Natural killer cell (primary cell): Measurements from ENCODE around the gene IGF2R. TPM values are rescaled to one million over a fixed set of nuclear protein-coding genes. Genes with fewer than 3 reads are reported as not detected.
"Not testable (repeated sequence)": the region's sequence is repeated elsewhere in the genome, so short reads cannot be mapped to it uniquely, and the experiment has no call there.

ENCODE experiments used
- ATAC-seq, 3 donors: fragments of 150-1000 bp in 2 of 3; fragments of 200-7000 bp in 1 of 3; cut with Tn5 transposase; 1 replicate in 1 of 3; 2 replicates in 2 of 3; pipeline ENCODE4 v1.10.0; 2021; ENCODE audit warnings: mild to moderate bottlenecking in 2 of 3, moderate library complexity in 2 of 3
- DNase-seq, 2 donors: peaks; one replicate each; pipeline versions ENCODE4 v3.0.0 to v3.0.0-alpha.2; 2013 to 2021; ENCODE audit warnings: mixed read lengths in 1 of 2
- H3K27ac ChIP-seq: one replicate; pipeline ENCODE4 v1.5.1; 2013; ENCODE audit warnings: mild to moderate bottlenecking, low read length
- H3K27me3 ChIP-seq: one replicate; pipeline ENCODE4 v1.6.1; 2013; ENCODE audit warnings: low read length; ENCODE audit not compliant: control insufficient read depth, insufficient read depth
- H3K36me3 ChIP-seq: one replicate; pipeline ENCODE4 v1.6.1; 2013; ENCODE audit warnings: low read length; ENCODE audit not compliant: control insufficient read depth, insufficient read depth
- H3K4me1 ChIP-seq: one replicate; pipeline ENCODE4 v1.6.1; 2013; ENCODE audit warnings: low read length; ENCODE audit not compliant: control insufficient read depth, insufficient read depth
- H3K4me3 ChIP-seq: one replicate; pipeline ENCODE4 v1.5.1; 2013; ENCODE audit warnings: low read length
- H3K9me3 ChIP-seq: one replicate; pipeline ENCODE4 v1.6.1; 2013; ENCODE audit warnings: low read length; ENCODE audit not compliant: control insufficient read depth, insufficient read depth
- H3K27ac Mint-ChIP-seq, 2 donors: one replicate each; pipeline ENCODE4 v1.8.0; 2022; ENCODE audit warnings: mild to moderate bottlenecking in 2 of 2, mixed read lengths in 2 of 2, moderate library complexity in 1 of 2
- H3K27me3 Mint-ChIP-seq, 2 donors: one replicate each; pipeline ENCODE4 v1.8.0; 2022; ENCODE audit warnings: low read depth in 2 of 2, mixed read lengths in 2 of 2
- H3K36me3 Mint-ChIP-seq: one replicate; pipeline ENCODE4 v1.8.0; 2022; ENCODE audit warnings: mixed read lengths
- H3K4me1 Mint-ChIP-seq, 2 donors: one replicate each; pipeline ENCODE4 v1.8.0; 2022; ENCODE audit warnings: mixed read lengths in 2 of 2
- H3K4me3 Mint-ChIP-seq: one replicate; pipeline ENCODE4 v1.8.0; 2022; ENCODE audit warnings: mild to moderate bottlenecking, moderate library complexity, mixed read lengths
- H3K9me3 Mint-ChIP-seq, 2 donors: one replicate each; pipeline ENCODE4 v1.8.0; 2022; ENCODE audit warnings: mixed read lengths in 2 of 2
- CTCF ChIP-seq: fragments of 200-600 bp; IDR thresholded peaks from one replicate; pipeline ENCODE4 v1.8.0; 2022; ENCODE audit warnings: antibody characterized with exemption
- WGBS: methylation state at CpG from one replicate; pipeline ENCODE4 v1.1.7; 2013; ENCODE audit warnings: missing lambda C conversion rate; ENCODE audit not compliant: insufficient coverage; 5-methylcytosine and 5-hydroxymethylcytosine counted together
- intact Hi-C: fragments of 100-400 bp; cut with micrococcal nuclease; formaldehyde crosslinking; loops from one replicate; pipeline ENCODE4 v1.14.2; 2022
- total RNA-seq, 4 donors: library from RNA; stranded (reverse); fragments of 120-200 nt in 1 of 4; gene quantifications; one replicate each; pipeline versions ENCODE4 v1.2.3 to v1.2.4, GENCODE V29; 2013 to 2022

IGF2R gene
- total RNA-seq, 3 donors from 2014 or later (not counting 1 experiment from before 2014, with no cell fraction given): 208 to 282 (median 253) TPM

GRCh38 chr6:159997498-159998101, 28.7 kb downstream of the IGF2R start:
- H3K27ac ChIP-seq: no peak overlapping the region
- intact Hi-C loops: no loop called here
- Mint-ChIP-seq H3K27ac (peak overlapping the region; percentile 62 to 67), H3K9me3 (peaks cover 0 to 5% of the 10 kb centered on the region in 2 donors), H3K36me3 (peaks cover 16% of the 10 kb centered on the region), H3K4me3 (peak overlapping the region; percentile 17), H3K4me1 (peaks cover 82 to 85% of the 10 kb centered on the region in 2 donors), H3K27me3 (no peaks in the 10 kb centered on the region)
- H3K9me3 ChIP-seq: no peaks in the 10 kb centered on the region
- no peak overlapping the region for H3K4me3 ChIP-seq
- no peaks in the 10 kb centered on the region for H3K27me3 ChIP-seq
- peaks cover 13% of the 10 kb centered on the region for H3K36me3 ChIP-seq
- TF ChIP-seq CTCF: no peak
- ATAC-seq: no peak
- WGBS: 92% methylated on average over 9 of the region's 11 CpGs
- peaks cover 26% of the 10 kb centered on the region for H3K4me1 ChIP-seq
- no peak for DNase-seq

GRCh38 chr6:159998538-159998937, 29.7 kb downstream of the IGF2R start:
- H3K27ac Mint-ChIP-seq: peak overlapping the region; percentile 67 to 82
- no CpG with 5 or more reads among the region's 2 CpGs for WGBS
- DNase-seq (no peak), ATAC-seq (no peak)
- H3K4me1 Mint-ChIP-seq: peaks cover 75 to 82% of the 10 kb centered on the region in 2 donors
- H3K4me3 ChIP-seq: no peak overlapping the region
- no peaks in the 10 kb centered on the region for H3K27me3 ChIP-seq
- no peak overlapping the region for H3K4me3 Mint-ChIP-seq
- no peak overlapping the region for H3K27ac ChIP-seq
- intact Hi-C loops: no loop called here
- no peaks in the 10 kb centered on the region for H3K9me3 ChIP-seq
- H3K27me3 Mint-ChIP-seq: no peaks in the 10 kb centered on the region
- peaks cover 11% of the 10 kb centered on the region for H3K36me3 ChIP-seq
- peaks cover 26% of the 10 kb centered on the region for H3K4me1 ChIP-seq
- peaks cover 0 to 5% of the 10 kb centered on the region in 2 donors for H3K9me3 Mint-ChIP-seq
- H3K36me3 Mint-ChIP-seq: peaks cover 16% of the 10 kb centered on the region
- TF ChIP-seq CTCF: no peak

GRCh38 chr6:159999240-159999671, 30.4 kb downstream of the IGF2R start:
- H3K36me3 ChIP-seq: peaks cover 11% of the 10 kb centered on the region
- peak overlapping the region; percentile 67 to 82 for H3K27ac Mint-ChIP-seq
- DNase-seq (peak in 1 of 2 donors; percentile 37), ATAC-seq (no peak)
- no peak overlapping the region for H3K27ac ChIP-seq
- peaks cover 0 to 5% of the 10 kb centered on the region in 2 donors for H3K9me3 Mint-ChIP-seq
- H3K9me3 ChIP-seq: no peaks in the 10 kb centered on the region
- H3K4me3 ChIP-seq: no peak overlapping the region
- no peak for TF ChIP-seq CTCF
- H3K27me3 ChIP-seq: no peaks in the 10 kb centered on the region
- peaks cover 75 to 82% of the 10 kb centered on the region in 2 donors for H3K4me1 Mint-ChIP-seq
- intact Hi-C loops: no loop called here
- 72% methylated on average over 5 of the region's 6 CpGs for WGBS
- no peaks in the 10 kb centered on the region for H3K27me3 Mint-ChIP-seq
- peaks cover 30% of the 10 kb centered on the region for H3K4me1 ChIP-seq
- peaks cover 16% of the 10 kb centered on the region for H3K36me3 Mint-ChIP-seq
- no peak overlapping the region for H3K4me3 Mint-ChIP-seq

GRCh38 chr6:160000280-160000704, 31.4 kb downstream of the IGF2R start:
- ATAC-seq (no peak), DNase-seq (no peak)
- WGBS: 96% methylated on average over 8 of the region's 8 CpGs
- intact Hi-C loops: no loop called here
- peaks cover 75 to 80% of the 10 kb centered on the region in 2 donors for H3K4me1 Mint-ChIP-seq
- Histone ChIP-seq H3K9me3 (peaks cover 2% of the 10 kb centered on the region), H3K4me3 (no peak overlapping the region), H3K4me1 (peaks cover 39% of the 10 kb centered on the region), H3K36me3 (peaks cover 9% of the 10 kb centered on the region), H3K27ac (no peak overlapping the region), H3K27me3 (no peaks in the 10 kb centered on the region)
- peak overlapping the region; percentile 67 to 82 for H3K27ac Mint-ChIP-seq
- H3K36me3 Mint-ChIP-seq: peaks cover 16% of the 10 kb centered on the region
- no peaks in the 10 kb centered on the region for H3K27me3 Mint-ChIP-seq
- peaks cover 0 to 5% of the 10 kb centered on the region in 2 donors for H3K9me3 Mint-ChIP-seq
- TF ChIP-seq CTCF: no peak
- no peak overlapping the region for H3K4me3 Mint-ChIP-seq

GRCh38 chr6:160000893-160001427, 32.1 kb downstream of the IGF2R start:
- H3K36me3 Mint-ChIP-seq, ATAC-seq, H3K4me3 Mint-ChIP-seq, intact Hi-C loops, H3K27me3 ChIP-seq, H3K4me3 ChIP-seq, H3K9me3 Mint-ChIP-seq, H3K36me3 ChIP-seq, DNase-seq, H3K27ac ChIP-seq, H3K27me3 Mint-ChIP-seq, H3K9me3 ChIP-seq: not testable (repeated sequence)
- WGBS: 95% methylated on average over 8 of the region's 9 CpGs
- peaks cover 38% of the 10 kb centered on the region for H3K4me1 ChIP-seq
- peak overlapping the region; percentile 67 to 82 for H3K27ac Mint-ChIP-seq
- peaks cover 74% of the 10 kb centered on the region in 2 donors for H3K4me1 Mint-ChIP-seq
